Renal cortical epithelial cell (primary cell): Measurements from ENCODE around the gene TEAD1. TPM values are rescaled to one million over a fixed set of nuclear protein-coding genes. Genes with fewer than 3 reads are reported as not detected.
"Not testable (repeated sequence)": the region's sequence is repeated elsewhere in the genome, so short reads cannot be mapped to it uniquely, and the experiment has no call there.

Source experiments
- DNase-seq: peaks from one replicate; pipeline ENCODE4 v3.0.0-alpha.2; 2011; ENCODE audit warnings: low read depth
- total RNA-seq: library from RNA; depleted of rRNA; stranded (reverse); fragments of >200 nt; gene quantifications from 2 replicates; pipeline ENCODE4 v1.2.3, GENCODE V29; 2014

TEAD1 gene
- total RNA-seq, 1 donor from 2014 or later, result 170 TPM

DNA sequence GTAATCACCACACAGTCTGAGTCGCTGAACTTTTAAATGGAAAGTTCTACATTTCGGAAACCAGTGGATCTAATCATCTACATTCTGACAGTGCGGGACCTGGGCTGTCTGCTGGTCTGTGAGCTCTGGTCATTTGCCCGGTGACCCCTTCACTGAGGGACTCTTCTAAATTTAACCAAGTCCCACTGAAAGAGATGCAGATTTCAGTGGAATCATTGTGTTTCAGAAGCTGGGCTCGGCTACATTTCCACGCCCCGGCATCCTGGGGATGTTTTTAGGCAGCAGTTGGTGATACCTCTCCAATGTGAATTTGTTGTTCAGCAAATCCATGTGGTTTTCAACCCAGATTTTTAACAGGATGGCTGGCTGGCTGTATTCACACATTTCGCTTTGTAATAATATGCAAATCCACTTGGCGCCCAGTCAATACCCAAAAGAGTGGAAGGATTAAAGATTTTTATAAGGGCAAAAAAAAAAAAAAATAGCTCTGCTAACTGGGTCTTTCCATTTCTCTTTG lies 189.4 kb downstream of the TEAD1 start:
- no peak for DNase-seq

DNA sequence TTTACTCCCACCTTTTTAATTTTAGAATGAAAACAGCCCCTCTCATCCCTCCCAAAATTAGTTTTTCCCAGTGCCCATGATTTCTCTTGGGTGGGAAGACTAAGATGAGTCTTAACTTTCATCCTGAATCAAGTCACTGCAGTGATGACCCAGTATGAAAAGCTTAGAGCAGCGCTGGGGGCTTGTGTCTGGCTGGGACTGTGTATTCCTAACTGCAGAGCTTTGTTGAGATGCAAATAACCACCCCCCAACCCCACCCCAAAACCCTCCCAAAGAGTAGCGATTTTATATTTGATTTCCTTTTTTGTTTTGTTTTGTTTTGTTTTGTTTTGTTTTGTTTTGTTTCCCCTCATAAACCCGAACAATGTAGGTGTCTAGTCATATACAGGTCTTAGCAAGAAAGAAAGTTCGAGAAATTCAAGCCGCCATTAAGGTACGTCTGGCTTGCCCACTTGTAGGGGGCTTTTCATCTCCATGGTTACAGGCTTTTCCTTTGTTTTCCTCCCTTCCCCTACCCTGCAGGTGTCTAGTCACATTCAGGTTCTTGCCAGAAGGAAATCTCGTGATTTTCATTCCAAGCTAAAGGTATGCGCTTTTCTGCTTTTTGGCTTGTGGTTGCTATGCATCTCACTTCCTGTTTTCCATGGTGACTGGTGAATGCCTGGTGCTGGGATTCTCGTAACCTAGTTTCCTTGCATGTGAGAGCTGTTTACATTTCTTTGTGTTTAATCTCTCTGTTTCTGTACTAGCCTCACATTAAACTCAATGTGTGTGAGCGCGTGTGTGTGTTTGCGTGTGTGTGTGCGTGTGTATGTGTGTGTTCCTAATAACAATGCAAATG lies 190.3 kb downstream of the TEAD1 start:
- DNase-seq, result peak; percentile 95

DNA sequence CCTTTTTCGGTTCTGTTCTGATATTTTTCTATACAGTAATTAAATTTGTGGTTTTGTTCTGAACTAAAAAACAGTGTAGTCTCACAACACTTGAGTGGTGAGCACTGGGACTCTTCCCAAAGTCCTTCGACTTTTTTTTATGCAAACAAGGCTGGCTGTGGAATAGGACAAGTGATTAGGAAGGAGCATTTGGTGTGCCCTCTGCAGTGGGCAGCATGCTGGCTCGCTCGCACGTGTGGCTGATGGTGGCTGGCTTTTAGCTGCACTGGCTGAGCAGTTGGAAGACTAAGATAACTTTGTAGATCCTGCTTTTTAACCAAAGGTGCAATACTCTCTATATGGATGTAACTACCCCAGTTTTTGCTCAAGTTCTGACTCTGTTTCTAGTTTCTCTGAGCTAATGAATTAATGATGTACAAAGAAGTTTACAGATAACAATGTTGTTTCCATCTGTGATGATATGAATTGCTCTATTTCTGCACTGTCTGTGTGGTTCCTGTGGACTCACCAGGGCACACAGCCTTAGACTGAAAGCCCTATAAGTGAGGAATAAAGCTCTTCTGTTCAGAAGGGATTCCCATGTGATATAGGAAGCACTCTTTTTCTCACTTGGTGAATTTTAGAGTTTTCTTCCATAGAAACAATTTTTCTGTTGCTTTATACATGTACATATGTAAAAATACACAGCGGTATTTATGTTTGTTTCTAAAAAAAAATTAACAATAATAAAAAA lies 191.8 kb downstream of the TEAD1 start:
- DNase-seq, result no peak

DNA sequence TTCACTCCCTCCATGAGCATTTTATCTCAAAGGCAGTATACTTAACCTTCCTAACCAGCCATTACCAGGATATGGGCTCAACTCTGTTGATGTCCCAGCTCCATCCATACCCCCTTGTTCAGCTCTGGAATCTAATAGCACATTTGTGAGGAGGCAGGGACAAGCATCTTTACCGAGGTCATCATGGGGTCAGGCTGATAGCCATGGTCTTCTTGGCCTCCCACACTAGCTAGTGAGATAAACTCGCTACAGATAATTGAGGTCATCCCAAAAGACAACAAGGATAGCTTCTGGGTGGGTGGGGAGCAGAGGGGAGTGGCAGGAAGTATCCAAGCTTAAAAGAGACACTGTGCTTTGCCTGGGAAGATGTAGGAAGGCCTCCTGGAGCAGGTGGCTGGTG lies 193.3 kb downstream of the TEAD1 start:
- no peak for DNase-seq

DNA sequence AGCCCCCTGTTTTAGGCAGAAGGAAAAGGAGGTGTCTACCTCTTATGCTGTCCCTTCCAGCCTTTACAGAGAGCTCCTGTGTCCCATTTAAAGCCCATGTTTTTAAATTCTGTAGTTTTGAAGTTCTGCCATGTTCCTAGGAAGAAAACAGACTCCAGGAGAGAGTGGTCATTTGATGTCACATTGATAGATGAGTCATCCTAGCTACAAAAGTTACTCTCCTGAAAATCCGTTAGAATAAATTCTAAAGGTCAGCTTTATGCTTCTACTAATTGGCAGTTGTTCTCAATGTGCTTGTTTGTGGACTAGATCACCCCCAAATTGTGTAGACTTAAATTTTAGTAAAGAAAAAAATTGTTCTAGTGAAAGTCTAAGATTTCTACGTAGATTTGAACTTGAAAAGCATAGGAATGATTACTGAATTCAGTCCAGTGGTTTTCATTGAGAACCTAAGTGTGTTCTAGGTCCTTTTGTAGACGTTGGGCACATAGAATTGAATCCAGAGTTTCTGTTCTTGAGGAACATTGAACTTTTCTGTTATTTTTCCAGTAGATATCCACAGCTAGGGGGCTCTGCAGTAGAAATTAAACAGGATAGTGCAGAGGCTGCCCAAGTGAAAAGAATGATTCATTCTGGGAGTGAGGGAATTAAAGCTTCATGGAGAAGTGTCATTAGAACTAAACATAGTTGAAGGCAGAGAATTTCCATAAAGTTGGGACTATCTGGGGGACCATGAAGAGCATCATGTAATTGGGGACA lies 194.3 kb downstream of the TEAD1 start:
- peak; percentile 71 for DNase-seq

DNA sequence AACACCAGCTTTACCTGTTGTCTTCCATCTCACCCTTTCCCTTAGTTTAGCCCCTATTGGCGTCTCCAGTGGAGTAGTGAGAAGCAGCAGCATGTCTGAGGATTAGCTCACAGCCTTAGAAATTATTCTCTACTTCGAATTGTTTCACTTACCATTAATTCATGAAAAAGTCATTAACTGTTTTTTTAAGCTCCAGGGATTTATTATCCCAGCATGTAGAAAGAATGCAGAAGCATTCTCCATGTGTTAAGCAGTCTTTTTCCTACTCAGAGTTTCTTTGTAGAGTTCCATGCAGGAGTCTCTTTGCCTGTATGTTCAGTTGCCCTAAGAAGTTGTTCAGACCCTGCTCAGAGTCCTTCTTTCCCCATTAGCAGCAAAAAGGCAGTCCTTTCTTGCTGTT lies 197.0 kb downstream of the TEAD1 start:
- DNase-seq, result peak; percentile 69

DNA sequence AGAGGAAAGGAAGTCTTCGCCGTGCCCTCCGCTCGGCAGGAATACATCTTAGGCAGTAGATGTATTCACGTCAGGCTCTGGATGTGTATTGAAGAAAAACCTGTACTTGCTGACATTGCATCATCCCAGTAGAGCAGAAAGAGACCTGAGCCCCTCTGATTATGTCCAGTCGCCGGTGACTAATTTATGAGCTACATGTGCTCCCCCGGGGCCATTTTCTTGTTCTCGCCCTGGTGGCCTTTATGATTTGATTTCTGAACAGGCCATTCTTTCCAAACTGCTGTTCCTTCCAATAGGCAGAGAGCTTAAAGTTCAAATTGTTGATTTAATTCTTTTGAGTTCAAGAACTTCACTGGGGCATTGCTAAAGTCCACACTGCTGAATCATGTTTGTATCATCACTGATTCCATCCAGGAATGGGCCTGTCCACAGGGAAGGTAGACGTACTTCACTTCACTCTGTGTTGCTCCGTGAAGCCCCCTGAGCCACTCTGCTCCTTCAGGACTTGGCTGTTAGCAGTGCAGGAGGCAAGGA lies 197.6 kb downstream of the TEAD1 start:
- peak; percentile 73 for DNase-seq

DNA sequence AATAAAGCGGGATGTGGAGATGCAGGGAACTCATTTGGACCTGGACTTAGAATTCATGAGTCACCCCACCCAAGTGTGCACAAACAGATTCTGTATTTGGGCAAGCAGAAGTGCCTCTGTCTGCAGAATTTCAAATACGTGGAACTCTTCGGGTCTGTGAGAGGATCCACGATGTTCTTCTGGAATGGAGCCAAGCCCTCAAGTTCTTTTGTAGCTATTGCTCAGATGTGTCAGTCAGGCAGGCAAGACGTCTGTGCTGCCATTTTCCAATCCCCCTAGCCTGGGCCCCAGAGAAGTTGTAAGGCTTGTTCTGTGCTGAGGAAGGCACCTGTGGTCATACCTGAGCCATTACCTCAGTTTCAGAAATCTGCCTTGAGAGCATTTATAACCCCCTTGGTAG lies 202.1 kb downstream of the TEAD1 start:
- no peak for DNase-seq

DNA sequence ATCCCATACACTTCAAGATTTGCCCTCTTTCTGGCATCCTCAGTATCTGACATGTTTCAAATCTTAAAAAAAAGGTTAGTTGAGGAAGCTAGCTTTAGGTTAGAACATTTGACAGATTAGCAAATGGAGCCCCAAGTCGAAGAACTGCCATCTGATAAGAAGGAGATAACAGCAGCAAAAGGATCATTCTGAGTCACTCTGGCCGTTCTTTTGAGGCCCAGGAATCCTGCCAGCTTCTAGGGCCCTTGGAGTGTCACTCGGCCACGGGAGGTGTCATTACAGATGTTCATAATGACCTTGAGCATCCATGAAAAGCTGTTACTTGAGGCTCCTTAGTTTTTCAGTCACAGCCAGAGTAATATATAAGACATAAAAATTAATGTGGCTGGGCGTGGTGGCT lies 202.8 kb downstream of the TEAD1 start:
- no peak for DNase-seq

DNA sequence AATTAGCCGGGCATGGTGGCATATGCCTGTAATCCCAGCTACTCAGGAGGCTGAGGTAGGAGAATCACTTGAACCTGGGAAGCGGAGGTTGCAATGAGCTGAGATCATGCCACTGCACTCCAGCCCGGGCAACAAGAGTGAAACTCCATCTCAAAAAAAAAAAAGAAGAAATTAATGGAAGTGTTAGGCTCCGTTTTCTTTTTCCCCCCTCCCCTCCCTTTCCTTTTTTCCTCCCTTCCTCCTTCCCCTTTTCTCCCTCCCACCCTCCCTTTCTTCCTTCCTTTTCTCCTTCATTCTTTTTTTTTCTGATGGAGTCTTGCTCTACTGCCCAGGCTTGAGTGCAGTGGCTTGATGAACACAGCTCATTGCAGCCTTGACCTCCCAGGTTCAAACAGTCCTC lies 203.3 kb downstream of the TEAD1 start:
- not testable (repeated sequence) for DNase-seq

DNA sequence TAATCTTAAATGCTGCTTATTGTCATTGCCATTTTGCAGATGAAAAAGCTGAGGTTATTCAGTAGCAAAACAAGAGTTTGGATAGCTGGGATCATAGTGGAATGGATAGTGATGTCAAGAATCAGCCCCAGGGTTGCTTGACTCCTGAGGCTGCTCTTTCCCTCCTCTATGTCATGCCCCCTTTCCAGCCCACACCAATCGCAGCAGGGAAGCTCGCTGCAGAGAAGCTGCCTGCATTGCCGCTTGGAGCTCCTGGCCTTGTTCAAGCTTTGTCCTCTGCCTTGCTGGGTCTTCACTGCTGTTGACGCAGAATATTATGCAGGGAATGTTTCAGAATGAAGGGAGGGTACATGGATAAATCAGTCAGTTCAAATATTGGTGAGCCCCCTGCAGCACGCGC lies 206.1 kb downstream of the TEAD1 start:
- no peak for DNase-seq

DNA sequence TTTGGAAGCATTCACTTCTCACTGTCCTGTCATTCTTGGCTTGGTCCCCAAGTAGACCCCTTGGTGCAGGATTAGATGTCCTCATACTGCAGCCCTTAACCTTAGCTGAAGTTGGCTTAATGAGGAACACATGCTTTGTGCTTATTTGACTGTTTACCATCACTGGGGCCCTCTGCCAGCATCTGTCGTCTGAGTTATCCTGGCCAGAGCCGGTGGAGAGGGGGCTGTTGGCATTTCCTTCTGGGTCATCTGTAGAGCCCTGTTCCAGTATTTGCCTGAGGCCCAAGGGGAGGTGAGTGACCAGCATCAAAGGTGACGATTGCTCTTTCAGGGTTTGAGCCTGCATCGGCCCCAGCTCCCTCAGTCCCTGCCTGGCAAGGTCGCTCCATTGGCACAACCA lies 208.4 kb downstream of the TEAD1 start:
- DNase-seq, result no peak

DNA sequence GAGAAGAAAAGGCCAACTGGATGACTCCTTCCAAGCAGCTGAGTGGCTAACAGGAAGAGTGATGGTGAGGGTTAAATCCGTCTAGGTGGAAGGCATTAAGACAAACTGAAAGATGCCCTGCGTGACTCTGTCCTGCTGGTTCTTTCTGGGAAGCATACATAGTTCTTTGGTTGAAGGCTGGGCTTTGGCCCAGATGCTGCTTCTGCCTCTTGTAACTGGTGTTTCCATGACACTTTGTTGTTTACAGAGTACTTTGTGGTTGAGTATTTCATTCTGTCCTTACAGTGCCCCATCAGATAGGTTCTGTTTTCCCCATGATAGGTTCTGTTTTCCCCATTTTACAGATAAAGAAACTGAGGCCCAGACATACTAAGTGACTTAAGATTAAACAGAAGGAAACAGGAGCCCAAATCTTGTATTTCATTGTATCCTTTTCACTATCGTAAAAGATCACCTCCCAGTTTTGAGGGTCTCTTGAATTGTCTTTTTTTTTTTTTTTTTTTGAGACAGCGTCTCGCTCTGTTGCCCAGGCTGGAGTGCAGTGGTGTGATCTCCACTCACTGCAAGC lies 210.6 kb downstream of the TEAD1 start:
- DNase-seq, result no peak

DNA sequence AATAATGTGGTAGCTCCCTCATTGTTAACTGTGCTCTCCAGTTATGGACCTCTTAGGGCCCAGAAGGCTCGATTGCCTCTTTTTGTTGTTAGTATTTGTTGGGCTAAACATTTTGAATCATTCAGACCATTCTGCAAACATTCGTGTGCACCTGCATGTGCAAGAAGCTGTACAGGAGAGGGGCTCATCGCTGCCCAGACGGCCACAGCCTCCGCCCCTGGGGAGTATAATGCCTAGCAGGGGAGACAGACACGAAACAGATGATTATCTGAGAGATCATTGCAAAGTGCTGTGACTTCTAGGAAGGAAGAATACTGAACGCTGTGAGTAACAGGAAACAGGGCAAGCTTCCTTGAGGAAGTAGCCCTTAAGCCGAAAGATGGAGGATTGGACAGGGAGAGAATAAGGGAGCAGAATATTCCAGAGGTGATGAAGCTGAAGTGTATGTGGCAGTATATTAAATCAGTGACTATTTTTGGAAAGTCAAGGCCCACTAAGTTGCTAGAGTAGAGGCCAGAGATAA lies 211.6 kb downstream of the TEAD1 start:
- no peak for DNase-seq

DNA sequence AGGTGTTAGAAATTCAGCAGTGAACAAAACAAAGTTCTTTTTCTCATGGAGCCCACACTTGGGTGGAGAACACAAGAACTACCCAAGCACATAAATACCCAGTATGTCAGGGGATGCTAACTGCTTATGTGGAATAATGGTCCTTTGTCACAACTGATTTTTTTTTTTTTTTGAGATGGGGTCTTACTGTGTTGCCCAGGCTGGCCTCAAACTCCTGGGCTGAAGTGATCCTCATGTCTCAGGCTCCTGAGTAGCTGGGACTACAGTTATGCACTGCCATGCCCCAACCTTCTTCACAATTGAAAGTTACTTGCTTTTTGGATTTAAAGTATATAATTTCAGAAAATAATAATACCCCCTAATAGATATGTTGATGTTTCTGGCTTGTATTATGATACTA lies 212.3 kb downstream of the TEAD1 start:
- DNase-seq, result no peak

DNA sequence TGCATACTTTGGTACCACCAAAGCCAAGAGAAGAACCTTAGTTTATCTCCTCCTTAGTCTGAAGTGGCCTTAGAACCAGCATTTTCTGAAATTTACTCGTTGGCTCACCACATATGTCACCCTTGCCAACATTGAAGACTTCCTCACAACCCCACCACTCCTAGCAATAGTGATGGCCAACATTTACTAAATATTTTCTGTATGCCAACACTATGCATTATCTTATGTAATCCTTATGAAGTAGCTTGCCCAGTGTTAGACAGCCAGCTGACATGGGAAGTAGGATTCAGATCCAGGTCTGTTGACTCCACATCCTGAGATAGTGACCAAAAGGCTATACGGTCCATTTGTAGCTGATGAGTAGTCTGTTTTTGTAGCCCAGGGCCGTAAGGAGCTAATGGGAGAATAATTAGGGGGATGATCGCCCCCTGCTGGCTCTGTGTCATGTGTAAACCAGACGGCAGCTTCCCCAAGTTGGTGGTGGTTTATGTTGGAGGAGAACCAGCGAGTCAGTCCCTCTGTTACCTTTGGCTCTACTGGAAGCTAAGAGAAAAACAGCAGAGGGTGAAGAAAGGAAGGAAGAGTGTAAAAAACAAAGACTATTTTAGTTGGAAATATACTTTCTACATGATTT lies 214.4 kb downstream of the TEAD1 start:
- peak; percentile 86 for DNase-seq

DNA sequence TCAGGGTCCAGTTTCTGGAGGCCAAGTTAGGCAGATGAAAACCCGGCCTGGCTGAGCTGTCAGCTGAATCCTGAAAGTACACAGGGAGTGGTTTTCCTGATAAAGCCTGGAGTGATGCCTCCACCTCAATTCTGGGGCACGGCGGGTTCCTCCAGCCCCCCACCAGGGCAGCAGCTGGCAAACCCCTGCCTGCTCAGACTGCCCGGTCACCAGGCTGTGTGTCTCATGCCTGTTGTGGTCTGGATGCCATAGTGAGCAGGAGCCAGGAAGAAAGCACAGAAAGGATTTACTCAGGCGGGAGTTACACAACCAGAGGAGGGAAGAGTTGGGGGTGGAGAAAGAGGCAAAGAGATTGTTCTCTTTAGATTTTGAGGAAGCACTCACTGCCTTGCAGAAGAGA lies 215.0 kb downstream of the TEAD1 start:
- DNase-seq, result peak; percentile 87

DNA sequence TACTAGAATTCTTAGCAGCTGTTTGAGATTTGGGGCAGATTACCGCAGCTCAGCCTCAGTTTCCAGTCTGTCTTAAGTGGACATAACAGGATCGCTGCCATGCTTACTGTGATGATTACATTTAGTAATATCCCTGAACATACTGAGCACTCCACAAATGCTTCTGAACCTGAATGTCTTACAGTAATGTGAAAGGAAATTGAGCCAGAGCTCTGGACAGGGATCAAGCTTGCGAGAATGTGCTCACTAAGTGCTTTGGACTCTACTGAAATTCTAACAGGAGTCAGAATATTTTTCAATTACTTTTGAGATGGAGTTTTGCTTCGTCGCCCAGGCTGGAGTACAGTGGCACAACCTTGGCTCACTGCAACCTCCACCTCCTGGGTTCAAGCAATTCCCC lies 216.3 kb downstream of the TEAD1 start:
- no peak for DNase-seq

DNA sequence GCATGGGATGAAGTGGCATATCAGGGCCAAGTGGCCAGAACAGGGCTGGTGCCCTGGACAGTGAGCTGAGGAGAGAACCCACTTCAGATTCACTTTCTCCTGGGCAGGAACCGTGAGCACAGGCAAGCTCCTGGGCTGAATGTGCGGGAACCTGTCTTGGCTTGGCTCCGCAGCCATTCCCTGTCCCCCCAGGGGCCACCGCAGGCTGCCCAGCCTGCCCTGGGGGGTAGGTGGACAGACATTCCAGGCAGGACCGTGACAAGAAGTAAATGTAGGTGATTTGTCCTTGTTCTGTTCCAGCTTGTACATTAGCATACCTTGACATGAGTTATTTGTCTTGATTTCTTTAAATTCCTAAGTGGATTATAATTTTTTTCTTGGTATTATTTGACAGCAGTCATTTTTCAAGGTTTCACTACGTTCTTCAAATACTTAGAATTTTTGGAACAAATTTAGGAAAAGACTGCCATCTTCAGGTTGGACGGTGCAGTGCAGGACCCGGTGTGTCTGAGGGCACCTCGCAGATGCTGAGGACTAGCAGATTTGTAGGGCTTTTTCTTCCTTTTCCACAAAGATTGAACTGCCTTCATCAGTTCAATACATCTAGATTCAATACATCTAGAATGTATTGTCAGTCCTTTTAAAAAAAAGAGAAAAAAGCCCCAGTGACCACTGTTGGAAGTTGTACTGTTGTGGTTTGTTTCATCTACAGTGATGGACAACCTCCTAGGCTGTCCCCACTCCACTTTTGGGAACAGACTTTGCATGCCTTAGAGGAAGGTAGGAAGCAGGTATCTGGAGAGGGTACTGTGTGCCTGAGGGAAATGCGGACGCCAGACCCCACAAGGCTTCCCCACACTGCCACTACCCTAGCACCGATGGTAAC lies 219.8 kb downstream of the TEAD1 start:
- DNase-seq, result peak; percentile 73

DNA sequence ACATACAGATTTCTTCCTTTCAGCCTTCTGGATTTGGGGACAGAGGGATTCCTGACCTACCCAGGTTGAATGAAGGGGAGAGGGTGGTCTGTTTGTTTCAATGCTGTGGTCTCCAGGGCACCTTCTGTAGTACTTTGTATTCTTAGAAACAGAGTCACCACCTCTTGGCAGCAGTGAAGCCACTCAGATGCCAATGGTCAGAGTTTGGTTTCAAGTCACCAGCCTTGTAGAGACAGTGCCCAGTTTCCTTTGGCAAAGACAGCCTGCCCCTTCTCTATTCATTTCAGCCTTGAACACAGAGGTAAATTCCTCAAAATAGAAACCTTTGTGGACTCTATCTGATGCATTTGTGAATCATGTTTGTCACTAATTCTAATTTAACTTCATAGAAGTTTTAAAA lies 223.2 kb downstream of the TEAD1 start:
- DNase-seq, result no peak
